Astrocyte of the spinal cord (primary cell): ENCODE measurements around the gene TJAP1.
A peak's percentile ranks its signal among the peaks of the same experiment; 100 is the strongest.
"Not testable (repeated sequence)": the region's sequence is repeated elsewhere in the genome, so short reads cannot be mapped to it uniquely, and the experiment has no call there.

ENCODE experiments used
- DNase-seq: peaks from one replicate; pipeline ENCODE4 v3.0.0; 2011; ENCODE audit warnings: low read depth, low spot score
- H3K4me3 ChIP-seq: 2 replicates; pipeline ENCODE4 v1.5.1; 2011; ENCODE audit warnings: low read depth, mild to moderate bottlenecking, low read length, moderate library complexity
- in situ Hi-C: cut with HindIII; loops from 2 replicates; pipeline ENCODE4 v1.10.0; 2017; ENCODE audit warnings: low sequenced_read_pairs
- TF ChIP-seq, protein P1 (sequence below): IDR thresholded peaks from 2 replicates; pipeline ENCODE4 v1.5.1; 2012; ENCODE audit warnings: low read depth, mild to moderate bottlenecking, low read length, inconsistent platforms

The TJAP1 gene

DNA sequence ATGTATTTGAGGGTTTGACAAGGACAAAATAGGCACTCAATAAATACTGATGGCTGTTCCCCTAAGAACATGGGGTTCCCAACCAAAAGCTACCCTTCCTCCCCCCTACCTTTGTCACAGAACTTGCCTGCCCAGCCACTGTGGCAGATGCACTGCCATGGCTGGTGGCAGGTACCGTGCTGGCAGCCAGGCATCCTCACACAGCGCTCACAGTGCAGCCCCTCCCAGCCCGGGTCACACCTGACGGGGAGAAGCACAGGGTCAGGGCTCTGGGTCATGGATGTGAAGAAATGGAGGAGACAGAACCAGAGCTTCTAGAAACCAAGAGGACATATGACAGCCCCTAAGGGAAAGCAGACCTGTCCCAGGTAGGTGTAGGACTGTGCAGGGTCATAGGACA, 24.5 kb upstream of the TJAP1 start:
- no peak overlapping the region for H3K4me3 ChIP-seq

DNA sequence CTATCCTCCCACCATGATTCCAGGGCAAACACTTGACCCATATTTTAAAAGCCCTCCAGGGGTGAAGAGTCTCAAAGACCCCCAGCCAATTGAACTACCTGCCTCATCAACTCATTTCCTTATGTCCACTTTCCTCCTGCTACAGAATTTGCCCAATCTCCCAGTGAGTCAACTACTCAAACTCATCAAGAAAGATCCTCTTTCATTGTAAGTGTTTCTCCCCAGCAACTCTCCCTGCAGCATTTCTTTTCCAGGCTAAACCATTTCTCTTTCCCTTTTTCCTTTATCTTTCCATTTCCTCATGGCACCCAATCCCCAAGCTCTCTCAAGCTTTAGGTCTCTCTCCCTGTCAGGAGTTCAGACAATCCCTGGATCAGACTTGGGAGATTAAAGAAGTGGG, 23.5 kb upstream of the TJAP1 start:
- DNase-seq = no peak
- TF ChIP-seq, protein P1, sequence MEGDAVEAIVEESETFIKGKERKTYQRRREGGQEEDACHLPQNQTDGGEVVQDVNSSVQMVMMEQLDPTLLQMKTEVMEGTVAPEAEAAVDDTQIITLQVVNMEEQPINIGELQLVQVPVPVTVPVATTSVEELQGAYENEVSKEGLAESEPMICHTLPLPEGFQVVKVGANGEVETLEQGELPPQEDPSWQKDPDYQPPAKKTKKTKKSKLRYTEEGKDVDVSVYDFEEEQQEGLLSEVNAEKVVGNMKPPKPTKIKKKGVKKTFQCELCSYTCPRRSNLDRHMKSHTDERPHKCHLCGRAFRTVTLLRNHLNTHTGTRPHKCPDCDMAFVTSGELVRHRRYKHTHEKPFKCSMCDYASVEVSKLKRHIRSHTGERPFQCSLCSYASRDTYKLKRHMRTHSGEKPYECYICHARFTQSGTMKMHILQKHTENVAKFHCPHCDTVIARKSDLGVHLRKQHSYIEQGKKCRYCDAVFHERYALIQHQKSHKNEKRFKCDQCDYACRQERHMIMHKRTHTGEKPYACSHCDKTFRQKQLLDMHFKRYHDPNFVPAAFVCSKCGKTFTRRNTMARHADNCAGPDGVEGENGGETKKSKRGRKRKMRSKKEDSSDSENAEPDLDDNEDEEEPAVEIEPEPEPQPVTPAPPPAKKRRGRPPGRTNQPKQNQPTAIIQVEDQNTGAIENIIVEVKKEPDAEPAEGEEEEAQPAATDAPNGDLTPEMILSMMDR = no peak
- in situ Hi-C loops = no loop called here
- H3K4me3 ChIP-seq = no peak overlapping the region

More for the DNA sequence above, 24.5 kb upstream of the TJAP1 start:
- no peak for DNase-seq
- TF ChIP-seq, protein P1 = no peak
- in situ Hi-C loops = no loop called here

DNA sequence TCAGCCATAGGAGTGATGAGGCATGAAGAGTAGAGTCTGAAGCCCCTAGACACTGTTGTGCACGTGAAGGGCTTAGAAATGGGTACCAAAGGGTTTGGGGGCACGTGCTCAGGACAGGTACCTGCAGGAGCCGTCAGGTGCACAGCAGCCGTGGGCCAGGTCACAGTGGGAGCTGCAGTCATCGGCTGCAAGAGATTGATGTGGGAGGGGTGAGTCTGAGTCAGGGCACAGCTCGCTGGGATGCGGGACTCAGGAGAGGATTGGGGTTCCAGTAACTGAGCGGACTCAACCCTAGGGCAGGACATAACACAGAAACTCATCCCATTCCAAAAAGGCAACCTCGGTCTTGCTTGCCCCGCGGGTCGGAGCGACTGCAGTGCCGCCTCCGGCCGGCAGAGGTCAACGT, 23.1 kb upstream of the TJAP1 start:
- H3K4me3 ChIP-seq = no peak overlapping the region
- TF ChIP-seq, protein P1 = peak; percentile 94
- DNase-seq = no peak
- in situ Hi-C loops = no loop called here

DNA sequence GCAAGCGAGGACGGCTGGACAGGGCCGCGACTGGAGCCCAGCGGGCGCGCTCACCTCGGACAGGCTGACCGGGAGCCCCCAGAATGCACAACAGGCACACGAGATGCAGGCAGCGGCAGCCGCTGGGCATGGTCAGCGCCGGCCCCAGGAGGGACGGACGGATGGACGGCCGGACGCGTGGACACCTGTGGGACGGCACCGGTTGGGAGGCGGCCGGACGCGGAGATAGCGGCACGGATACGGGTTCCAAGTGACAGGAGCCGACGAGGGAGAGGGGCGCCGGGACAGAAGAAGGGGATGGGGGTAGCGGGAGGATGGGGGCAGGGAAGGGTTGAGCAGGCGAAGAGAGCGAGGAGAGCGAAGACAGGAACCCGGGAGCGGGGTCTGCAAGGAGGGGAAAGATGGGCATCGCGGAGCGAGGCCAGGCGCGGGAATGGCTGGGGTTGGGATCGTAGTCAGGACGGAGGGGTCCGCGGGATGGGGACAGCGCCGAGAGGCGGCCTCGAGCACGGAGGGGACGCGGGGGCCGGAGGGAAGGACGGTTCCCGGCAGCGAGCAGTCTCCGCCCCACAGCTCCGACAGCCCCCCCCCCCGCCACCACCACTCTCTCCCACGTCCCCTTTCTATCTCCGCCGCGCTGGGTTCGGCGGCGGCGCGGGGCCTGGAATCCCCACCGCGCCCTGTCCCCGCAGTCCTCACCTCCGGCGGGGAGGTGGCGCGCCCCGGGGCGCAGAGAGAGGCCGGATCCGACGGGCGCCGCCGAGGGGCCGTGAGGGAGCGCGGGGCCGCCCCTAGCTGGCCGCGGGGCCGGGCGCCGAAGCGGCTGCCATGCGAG, 22.5 kb upstream of the TJAP1 start:
- DNase-seq = peak; percentile 80
- TF ChIP-seq, protein P1 = no peak
- peak overlapping the region; percentile 32 for H3K4me3 ChIP-seq
- in situ Hi-C loops = no loop called here

DNA sequence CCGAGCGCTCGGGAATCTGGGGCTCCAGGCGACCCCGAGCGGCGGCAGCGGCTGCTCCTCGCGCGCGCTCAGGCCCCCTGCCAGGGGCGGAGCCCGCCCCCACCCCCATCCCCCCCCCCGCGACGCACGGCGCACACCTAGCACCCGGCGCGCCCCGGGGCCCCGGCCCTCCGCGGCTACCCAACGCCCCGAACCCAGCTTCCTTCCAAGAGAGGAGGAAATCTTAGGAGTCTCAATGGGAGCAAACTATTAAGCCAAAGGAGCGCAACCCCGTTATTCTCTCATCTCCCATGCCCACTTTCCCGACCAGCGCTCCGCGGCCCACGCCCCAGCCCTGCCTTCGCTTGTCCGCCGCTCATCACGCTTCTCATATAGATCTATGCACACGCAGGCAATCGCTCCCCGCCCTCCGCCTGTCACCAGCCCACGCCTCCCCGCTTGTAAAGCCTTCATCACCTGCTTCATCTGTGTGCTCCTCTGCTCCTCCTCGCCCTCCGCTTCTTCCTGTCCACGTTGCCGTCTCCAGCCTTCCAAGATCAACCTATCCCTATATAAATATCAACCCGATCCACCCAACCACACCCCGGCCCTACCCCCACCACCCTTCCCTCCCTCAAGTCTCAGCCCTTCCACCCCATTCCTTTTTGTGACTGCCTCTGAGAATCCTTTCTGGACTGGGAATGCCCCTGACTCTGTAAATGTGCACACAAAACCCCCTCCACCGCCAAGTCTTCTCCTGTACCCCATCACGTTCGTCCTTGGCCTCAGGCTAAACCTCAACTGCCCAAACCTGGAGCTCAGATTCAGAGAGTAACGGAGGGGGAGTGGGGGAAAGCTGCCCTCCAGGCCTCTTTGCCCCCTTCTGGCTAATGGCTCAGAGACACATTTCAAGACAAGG, 21.6 kb upstream of the TJAP1 start, which contains the start of gene DLK2:
TSS of gene DLK2 (minus strand) at position 18 of the 898 bp plus-strand sequence. CDS start 723 bp downstream, outside the sequence.
- DNase-seq = no peak
- H3K4me3 ChIP-seq = peak within 1 kb of the TSS; percentile 32
- TF ChIP-seq, protein P1 = no peak
- in situ Hi-C loops = no loop called here

DNA sequence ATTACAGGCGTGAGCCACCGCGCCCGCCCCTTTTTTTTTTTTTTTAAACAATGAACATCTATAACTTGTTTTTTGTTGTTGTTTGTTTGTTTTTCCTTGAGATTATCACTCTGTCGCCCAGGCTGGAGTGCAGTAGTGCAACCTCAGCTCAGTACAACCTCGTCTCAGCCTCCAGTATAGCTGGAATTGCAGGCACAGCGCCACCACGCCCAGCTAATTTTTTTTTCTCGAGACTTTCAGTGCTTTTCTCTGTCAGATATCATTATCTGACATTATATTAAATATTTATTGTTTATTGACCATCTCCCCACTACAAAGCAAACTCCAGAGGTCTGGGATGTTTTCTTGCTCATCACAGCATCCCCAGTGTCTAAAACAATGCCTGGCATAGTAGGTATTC, 19.7 kb upstream of the TJAP1 start:
- in situ Hi-C loops = no loop called here
- no peak for DNase-seq
- TF ChIP-seq, protein P1 = no peak
- no peak overlapping the region for H3K4me3 ChIP-seq

DNA sequence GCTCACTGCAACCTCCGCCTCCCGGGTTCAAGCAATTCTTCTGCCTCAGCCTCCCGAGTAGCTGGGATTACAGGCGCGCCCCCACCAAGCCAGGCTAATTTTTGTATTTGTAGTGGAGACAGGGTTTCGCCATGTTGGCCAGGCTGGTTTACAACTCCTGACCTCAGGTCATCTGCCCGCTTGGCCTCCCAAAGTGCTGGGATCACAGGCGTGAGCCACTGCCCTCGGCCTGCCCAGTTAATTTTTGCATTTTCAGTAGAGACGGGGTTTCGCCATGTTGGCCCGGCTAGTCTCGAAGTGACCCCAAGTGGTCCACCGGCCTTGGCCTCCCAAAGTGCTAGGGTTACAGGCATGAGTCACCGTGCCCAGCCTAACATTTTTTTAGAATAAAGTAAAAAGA, 19.2 kb upstream of the TJAP1 start:
- H3K4me3 ChIP-seq, in situ Hi-C loops, DNase-seq: not testable (repeated sequence)
